Breast epithelium (tissue), 3 donors: ENCODE data around the gene FMNL2.

ENCODE experiments used
- CTCF ChIP-seq, 3 donors: fragments of 450-650 bp; IDR thresholded peaks; one replicate each; pipeline ENCODE4 v1.5.1; 2016 to 2017; ENCODE audit warnings: antibody characterized with exemption in 3 of 3, mild to moderate bottlenecking in 3 of 3, moderate library complexity in 3 of 3
- POLR2AphosphoS5 ChIP-seq, 3 donors: sonication (generic); formaldehyde crosslinking; IDR thresholded peaks; one replicate each; pipeline ENCODE4 v1.6.1; 2017; ENCODE audit warnings: antibody characterized with exemption in 3 of 3

- TF ChIP-seq CTCF (IDR thresholded peaks at IDR 0.05) (no peak), POLR2AphosphoS5 (IDR thresholded peaks at IDR 0.05) (no peak)
Measured at GRCh38 chr2:152448606-152449005, 113.6 kb downstream of the FMNL2 start.
